ENCODE data around the gene INSL3.

INSL3 gene

GRCh38 chr19:17811103-17811502, 10.2 kb downstream of the INSL3 start:
- H3K36me3 ChIP-seq (ENCODE audit: insufficient read depth, low read length) = no peaks in the 10 kb centered on the region
- no peaks in the 10 kb centered on the region for H3K9me2 ChIP-seq (replicated peaks; ENCODE audit: low read depth, low read length)
- no peaks in the 10 kb centered on the region for H3F3A ChIP-seq (ENCODE audit: low read depth)
- H3K27me3 ChIP-seq (ENCODE audit: insufficient read depth, low read length, poor library complexity, severe bottlenecking) = no peaks in the 10 kb centered on the region
- no peak overlapping the region for H3K4me3 ChIP-seq (ENCODE audit: low read length, poor library complexity, severe bottlenecking)
- no peaks in the 10 kb centered on the region for H3K4me1 ChIP-seq (ENCODE audit: insufficient read depth, low read length, poor library complexity, severe bottlenecking)
- no peaks in the 10 kb centered on the region for H4K20me1 ChIP-seq (ENCODE audit: insufficient read depth, low read length, poor library complexity, severe bottlenecking)
- no peaks in the 10 kb centered on the region for H3K79me2 ChIP-seq (ENCODE audit: insufficient read depth, low read length)
- no peak overlapping the region for H3K9ac ChIP-seq (ENCODE audit: low read depth, low read length, poor library complexity, severe bottlenecking)
- no peaks in the 10 kb centered on the region for H3K9me3 ChIP-seq (ENCODE audit: insufficient read depth, low read depth, low read length)
- H2AFZ ChIP-seq (ENCODE audit: low read length) = no peak overlapping the region
- TF ChIP-seq CTCF (conservative IDR thresholded peaks at IDR 0.05; ENCODE audit: low read length) (no peak), EZH2phosphoT487 (IDR thresholded peaks at IDR 0.05; ENCODE audit: borderline replicate concordance) (no peak)
- H3K4me2 ChIP-seq (ENCODE audit: low read depth, low read length, poor library complexity, severe bottlenecking) = no peak overlapping the region

- Histone ChIP-seq H3K4me2 (ENCODE audit: low read depth, low read length, poor library complexity, severe bottlenecking) (no peak overlapping the region), H3K9ac (ENCODE audit: low read depth, low read length, poor library complexity, severe bottlenecking) (no peak overlapping the region), H3K27me3 (ENCODE audit: insufficient read depth, low read length, poor library complexity, severe bottlenecking) (no peaks in the 10 kb centered on the region), H3K4me1 (ENCODE audit: insufficient read depth, low read length, poor library complexity, severe bottlenecking) (no peaks in the 10 kb centered on the region), H4K20me1 (ENCODE audit: insufficient read depth, low read length, poor library complexity, severe bottlenecking) (no peaks in the 10 kb centered on the region), H3K36me3 (ENCODE audit: insufficient read depth, low read length) (no peaks in the 10 kb centered on the region), H3K9me2 (replicated peaks; ENCODE audit: low read depth, low read length) (no peaks in the 10 kb centered on the region), H3K79me2 (ENCODE audit: insufficient read depth, low read length) (no peaks in the 10 kb centered on the region), H3K9me3 (ENCODE audit: insufficient read depth, low read depth, low read length) (no peaks in the 10 kb centered on the region), H2AFZ (ENCODE audit: low read length) (no peak overlapping the region), H3F3A (ENCODE audit: low read depth) (no peaks in the 10 kb centered on the region), H3K4me3 (ENCODE audit: low read length, poor library complexity, severe bottlenecking) (no peak overlapping the region)
- TF ChIP-seq CTCF (conservative IDR thresholded peaks at IDR 0.05; ENCODE audit: low read length) (no peak), EZH2phosphoT487 (IDR thresholded peaks at IDR 0.05; ENCODE audit: borderline replicate concordance) (no peak)
Observed at GRCh38 chr19:17807731-17808316, 13.5 kb downstream of the INSL3 start.

- no peaks in the 10 kb centered on the region for H3K9me2 ChIP-seq (replicated peaks; ENCODE audit: low read depth, low read length)
- no peaks in the 10 kb centered on the region for H3K4me1 ChIP-seq (ENCODE audit: insufficient read depth, low read length, poor library complexity, severe bottlenecking)
- TF ChIP-seq EZH2phosphoT487 (IDR thresholded peaks at IDR 0.05; ENCODE audit: borderline replicate concordance) (no peak), CTCF (conservative IDR thresholded peaks at IDR 0.05; ENCODE audit: low read length) (no peak)
- no peaks in the 10 kb centered on the region for H3K36me3 ChIP-seq (ENCODE audit: insufficient read depth, low read length)
- no peak overlapping the region for H3K4me3 ChIP-seq (ENCODE audit: low read length, poor library complexity, severe bottlenecking)
- H3K4me2 ChIP-seq (ENCODE audit: low read depth, low read length, poor library complexity, severe bottlenecking) = no peak overlapping the region
- no peak overlapping the region for H2AFZ ChIP-seq (ENCODE audit: low read length)
- no peaks in the 10 kb centered on the region for H3K9me3 ChIP-seq (ENCODE audit: insufficient read depth, low read depth, low read length)
- H3K79me2 ChIP-seq (ENCODE audit: insufficient read depth, low read length) = no peaks in the 10 kb centered on the region
- H3F3A ChIP-seq (ENCODE audit: low read depth) = no peaks in the 10 kb centered on the region
- no peak overlapping the region for H3K9ac ChIP-seq (ENCODE audit: low read depth, low read length, poor library complexity, severe bottlenecking)
- H4K20me1 ChIP-seq (ENCODE audit: insufficient read depth, low read length, poor library complexity, severe bottlenecking) = no peaks in the 10 kb centered on the region
- H3K27me3 ChIP-seq (ENCODE audit: insufficient read depth, low read length, poor library complexity, severe bottlenecking) = no peaks in the 10 kb centered on the region
Observed at GRCh38 chr19:17806945-17807344, 14.4 kb downstream of the INSL3 start.
